ENCODE measurements around the gene SPRY2.
"Not testable (repeated sequence)": the region's sequence is repeated elsewhere in the genome, so short reads cannot be mapped to it uniquely, and the experiment has no call there.

Gene SPRY2

DNA sequence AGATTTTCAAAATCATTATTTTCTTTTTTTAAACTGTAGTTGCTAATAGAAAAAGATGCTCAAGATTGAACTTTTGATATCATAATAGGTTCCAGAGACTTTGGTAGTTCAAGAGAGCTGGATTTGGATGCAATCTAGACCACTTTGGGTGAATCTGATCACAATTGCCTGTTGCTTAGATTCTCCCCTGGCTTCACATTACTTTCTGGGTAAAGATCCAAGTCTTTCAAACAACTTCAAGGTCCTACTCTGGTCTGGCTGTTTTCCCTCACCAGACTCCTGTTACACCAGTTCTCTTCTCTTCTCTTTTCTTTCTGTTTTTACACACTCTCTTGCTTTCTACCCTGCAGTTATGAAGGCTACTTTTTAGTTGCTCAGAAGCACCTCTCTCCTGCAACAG is 7.4 kb upstream of the SPRY2 start:
- DNase-seq, result no peak

DNA sequence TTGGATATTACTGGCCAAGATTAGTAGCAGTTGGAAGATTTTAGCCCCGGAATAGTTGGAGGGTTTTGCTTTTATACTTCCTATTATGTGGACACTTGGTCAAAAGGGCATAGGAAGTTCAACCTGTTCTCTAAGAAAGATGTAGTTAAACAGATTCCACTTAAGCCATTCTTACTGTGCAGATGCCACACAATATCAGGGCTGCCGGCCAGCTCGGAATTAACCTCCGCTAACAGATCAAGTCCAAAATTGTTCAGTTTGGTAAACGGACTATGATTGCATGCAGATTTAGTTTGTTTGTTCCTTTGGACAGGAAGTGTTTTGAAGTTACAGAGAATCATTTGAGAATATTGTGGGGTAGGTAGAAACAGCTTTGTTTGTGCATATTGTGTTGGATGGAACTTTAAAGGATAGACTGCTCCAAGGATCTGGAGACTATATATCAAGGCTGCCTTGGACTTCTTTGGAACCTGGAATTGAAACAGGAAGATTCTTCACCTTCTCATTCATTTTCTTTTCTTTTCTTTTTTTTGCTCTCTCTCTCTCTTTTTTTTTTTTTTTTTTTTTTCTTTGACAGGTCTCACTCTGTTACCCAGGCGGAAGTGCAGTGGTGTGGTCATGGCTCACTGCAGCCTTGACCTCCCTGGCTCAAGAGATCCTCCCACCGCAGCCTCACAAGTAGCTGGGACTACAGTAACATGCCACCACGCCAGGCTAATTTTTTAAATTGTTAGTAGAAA is 5.0 kb upstream of the SPRY2 start:
- DNase-seq, result no peak

DNA sequence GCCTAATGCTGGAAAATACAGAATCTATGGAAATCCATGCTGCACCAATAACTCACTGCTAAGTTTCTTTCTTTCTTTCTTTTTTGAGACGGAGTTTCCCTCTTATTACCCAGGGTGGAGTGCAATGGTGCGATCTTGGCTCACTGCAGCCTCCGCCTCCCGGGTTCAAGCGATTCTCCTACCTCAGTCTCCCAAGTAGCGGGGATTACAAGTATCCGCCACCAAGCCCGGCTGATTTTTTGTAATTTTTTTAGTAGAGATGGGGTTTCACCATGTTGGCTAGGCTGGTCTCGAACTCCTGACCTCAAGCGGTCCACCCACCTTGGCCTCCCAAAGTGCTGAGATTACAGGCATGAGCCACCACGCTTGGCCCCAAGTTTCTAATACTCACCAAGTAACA is 3.1 kb upstream of the SPRY2 start:
- not testable (repeated sequence) for DNase-seq

DNA sequence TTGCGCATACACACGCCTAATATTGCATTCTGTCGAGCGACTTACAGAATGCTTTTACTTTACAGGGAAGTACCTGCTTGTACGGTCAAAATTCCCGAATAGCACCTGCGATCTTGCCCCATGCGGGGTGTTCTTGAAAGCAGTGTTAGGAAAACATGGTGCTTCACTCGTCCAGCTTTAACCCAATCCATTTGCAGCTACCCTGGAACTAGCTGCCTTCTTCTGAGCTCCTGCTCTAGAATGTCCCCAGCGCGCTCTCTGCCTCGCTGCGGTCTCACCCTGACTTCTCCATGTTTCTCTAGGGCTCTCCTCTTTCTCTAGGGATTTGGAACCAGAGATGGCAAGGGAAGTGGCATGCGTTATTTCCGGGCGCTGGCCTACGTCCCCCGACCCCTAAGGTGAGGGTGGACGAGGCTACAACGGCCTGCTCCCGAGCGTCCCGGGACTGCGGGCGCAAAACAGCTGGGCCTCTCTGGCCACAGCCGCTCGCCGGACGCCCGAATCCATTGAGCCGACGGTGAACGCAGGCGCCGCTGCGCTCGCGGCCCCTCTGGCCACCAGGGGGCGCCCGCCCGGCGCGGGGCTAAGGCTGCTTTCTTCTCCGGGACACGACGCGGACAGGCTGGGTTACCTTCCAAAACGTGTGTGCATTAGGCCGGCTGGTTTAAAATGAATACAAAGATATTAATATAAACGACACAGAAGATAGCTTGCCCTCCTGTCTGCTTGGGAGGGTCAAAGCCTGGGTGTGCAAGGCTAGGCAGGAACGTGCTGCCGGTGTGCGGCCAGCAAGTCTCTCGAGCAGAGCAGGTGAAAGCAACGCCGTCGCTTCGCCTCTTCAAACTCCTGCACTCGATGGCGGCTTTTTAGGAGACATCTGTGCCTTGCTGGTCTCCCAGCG is 1.8 kb upstream of the SPRY2 start:
- DNase-seq, result peak; percentile 58 to 89

DNA sequence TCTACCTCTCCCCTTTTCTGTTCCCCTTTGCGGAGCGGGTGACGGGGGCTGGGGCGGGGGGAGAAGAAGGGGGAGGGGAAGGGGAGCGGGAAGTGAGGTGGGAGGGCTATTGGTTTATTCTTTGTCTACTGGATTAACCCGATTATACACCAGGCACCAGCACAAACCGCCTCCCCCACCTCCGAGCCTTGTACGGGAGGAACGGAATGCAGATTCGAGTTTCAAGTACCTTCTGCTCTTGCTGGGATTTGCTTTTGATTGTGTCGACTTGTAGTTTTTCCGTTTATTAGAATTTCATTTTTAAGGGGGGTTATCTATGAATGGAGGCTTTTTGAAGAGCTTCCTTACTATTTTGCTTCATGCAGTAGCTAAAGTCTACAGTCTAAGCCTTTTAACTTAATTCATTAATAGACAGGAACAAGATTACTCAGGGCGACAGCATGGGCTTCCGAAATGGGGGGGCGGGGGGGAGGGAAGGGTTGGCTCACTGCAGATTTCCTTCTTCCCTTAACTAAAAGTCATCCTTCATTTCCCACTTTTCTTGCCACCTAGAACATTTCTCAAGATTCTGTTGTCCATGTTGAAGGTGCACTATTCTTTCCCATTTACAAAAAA is 937 bp upstream of the SPRY2 start:
- peak; percentile 8 to 18 for DNase-seq

DNA sequence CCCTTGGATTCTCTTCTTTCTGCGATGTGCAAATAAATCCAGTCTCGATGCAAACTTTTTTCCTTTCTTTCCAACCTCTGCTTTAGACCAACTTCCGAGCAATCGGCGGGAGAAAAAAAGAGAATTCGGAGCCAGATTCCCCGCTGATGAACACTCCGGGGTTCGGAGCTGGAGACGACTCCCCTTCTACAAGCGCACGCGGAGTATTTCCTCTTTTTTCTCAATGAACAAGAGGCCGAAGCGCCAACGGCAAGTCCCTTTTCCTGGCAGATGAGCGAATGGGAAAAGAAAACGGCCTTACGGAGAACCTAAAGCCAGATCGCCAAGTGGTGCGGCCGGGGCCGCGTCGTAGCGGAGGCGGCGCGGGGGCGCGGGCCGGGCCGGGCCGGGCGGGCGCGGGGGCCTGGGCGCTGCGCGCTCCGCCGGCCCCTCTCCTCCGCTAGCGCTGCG is 250 bp downstream of the SPRY2 start:
- DNase-seq, result peak; percentile 78 to 88

DNA sequence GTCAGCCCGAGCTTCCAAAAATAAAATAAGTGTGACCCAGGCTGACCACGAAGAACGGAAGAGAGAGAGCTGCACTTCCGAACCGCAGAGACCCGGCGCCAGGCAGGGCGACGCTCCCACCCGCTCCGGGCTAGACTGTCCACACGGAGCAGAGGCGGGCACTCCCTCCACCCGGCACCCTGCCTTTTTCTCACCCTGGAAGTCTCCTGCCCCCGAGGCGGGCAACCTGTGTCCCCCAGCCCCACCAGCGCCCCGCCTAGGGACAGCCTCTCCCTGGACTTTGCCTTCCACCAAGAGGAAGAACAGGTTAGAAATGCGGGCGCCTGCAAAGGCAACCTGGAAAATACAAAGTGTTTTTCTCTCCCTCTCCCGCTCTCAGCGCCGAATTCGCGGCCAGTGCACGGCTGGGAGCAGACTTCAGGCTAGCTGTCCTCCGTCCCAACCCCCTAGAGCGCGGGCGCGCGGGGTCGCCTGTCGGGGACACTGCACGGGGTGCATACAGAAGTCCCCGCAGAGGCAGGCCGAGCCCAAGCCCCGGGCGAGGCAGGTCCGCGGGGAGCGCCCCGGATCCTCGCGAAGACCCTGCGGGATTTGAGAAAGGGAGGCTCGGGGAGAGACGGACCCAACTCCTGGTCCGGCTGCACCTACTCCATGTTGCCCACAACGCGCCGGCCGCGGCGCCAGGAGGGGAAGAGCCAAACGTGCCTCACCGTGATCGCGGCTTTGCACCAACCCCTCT is 845 bp downstream of the SPRY2 start:
- peak; percentile 15 to 16 for DNase-seq

DNA sequence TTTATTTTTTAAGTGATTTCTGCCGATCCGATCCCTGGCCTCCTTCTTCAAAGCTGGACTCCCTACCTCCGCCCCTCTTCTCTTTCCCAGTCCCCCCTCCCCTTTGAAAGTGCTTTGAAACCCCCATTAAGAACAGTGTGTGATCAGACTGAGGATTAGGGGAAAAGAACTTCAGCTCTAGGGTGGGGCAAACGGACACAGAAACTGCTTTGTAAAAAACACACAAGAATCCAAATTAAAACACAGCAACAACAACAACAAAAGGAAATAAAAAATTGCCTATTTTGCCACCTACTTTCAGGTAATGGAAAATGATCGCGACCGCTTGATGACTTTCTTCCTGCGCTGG is 1.4 kb downstream of the SPRY2 start:
- no peak for DNase-seq

DNA sequence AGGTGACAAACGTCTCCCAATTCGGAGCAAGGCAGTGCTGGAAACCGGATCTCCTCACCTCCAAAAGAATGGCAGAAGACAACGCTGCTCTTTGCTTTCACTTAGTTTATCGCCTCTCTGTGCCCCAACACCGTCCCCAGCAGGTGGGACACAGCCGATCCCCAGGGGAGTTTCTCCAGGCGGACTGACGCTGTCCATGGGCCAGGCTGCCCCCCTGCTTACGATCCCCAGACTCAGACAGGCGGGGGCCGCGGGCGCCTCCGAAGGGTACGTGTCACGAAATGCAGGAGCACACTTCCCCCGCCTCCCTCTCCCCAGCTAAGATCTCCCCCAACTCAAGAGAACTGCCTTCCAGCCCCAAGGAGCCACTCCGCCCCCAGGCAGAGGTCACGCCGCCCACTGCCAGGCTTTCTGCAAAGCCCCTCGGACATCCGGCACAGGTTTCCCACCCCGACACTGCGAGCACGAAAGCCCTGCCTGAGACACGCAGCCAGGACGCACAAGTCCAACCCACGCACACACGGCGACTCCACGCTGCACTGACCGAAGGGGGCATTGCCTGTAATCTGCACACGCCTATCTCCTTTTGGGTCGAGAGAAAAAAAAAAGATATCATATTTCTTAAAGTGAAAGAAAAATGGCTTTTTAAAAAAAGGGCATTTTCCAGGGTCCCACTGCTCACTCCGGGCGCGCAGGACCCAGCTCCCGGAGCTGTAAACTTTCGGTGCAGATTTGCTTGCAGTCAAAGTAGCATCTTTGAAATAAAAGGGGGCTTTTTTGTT is 2.0 kb downstream of the SPRY2 start:
- DNase-seq, result peak; percentile 55 to 69

DNA sequence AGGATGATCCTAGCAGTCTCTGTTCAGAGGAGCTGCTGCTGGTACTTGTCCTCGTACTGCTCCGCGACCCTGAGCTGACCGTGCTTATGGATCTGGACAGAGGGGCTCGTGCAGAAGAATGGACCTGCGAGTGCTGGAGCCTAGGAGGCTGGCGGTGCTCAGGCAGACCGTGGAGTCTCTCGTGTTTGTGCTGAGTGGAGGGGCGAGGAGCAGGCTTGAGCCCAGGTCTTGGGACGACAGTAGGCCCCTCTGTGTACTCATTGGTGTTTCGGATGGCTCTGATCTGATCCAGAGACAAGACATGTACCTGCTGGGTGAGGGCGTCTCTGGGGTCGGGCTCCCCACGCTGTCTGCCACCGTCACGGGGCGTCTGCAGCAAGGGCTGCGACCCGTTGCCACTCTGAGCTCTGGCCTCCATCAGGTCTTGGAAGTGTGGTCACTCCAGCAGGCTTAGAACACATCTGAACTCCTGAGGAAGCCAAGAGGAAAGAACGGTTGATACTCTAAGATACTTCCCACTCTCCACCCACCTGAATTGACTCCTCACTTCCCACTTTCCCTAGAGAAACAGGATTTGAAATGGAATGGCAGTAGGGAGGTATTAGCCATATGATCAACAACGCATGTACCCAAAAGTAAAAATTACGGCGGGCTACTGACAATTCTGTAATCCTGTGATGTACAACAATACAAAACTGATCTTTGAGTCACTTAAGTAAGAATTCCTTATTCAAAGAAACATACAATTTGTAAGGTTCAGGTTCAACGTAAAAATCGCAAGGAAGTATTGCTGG is 3.4 kb downstream of the SPRY2 start:
- peak in 1 of 2 donors; percentile 37 for DNase-seq

DNA sequence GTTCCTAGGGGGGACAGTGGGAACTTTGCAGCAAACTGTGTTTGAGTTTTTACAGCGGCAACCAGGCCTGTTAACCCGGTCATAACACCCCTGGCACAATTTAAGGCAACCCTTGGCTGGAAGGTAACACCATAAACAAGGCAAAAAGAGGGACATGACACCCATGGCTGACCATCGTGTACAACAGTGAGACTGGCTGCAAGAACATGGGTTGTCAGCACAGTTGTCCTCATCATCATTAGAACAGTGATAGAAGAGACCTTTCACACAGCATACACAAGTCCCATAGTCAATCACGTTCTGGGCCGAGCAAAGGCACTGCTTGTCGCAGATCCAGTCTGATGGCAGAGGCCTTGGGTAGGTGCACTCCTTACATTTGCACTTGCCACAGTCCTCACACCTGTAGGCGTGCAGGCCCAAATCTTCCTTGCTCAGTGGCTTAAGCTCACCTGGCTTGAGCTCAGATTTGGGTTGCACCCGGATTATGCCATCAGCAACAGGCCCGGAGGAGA is 4.1 kb downstream of the SPRY2 start:
- DNase-seq, result no peak

DNA sequence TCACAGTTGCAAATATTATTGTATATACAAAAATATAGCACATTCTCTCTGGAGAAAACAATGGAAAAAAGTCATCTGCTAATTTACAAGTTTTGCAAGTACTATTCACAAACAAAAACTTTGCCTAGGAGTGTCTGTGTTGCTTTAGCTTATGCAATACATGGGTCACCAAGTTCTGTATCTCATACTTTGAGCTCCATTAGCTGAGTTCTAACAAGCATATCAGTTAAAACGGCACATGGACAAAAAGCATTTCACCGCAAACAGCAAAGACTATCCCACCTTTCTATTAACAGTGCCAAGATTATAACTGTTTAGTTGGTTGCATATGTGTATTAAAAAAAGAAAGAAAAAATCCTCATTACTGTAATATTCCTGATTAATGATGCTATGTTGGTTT is 4.6 kb downstream of the SPRY2 start:
- DNase-seq, result no peak

DNA sequence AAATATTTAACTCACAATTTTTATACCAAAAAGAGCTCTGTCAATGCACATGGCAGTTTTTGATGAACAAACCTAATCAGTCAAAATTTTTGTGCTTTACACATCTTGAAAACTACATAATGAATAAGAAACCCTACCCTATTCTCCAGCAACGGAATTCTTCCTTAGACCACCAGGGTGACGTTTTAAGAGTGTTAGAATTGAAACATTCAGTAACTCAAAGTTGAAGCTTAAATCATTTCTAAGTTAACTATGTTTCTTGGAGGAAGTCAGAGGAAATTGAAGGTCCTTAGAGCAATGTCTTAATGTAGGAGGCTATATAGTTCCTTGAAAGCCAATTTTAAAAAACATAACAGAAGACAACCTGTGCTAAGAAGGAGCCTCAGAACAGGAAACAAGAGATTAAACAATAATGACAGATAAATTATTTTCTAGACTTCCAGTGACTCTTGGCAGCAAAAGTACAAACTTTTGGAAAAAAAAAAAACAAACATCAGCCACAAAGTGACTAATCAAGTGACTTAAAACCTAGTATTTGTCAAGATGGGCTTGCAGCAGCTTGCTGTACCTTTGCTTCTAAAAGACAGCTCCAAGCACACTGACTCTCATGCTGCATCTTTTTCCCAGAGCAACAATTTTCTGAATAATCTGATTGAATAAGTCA is 6.2 kb downstream of the SPRY2 start:
- no peak for DNase-seq

DNA sequence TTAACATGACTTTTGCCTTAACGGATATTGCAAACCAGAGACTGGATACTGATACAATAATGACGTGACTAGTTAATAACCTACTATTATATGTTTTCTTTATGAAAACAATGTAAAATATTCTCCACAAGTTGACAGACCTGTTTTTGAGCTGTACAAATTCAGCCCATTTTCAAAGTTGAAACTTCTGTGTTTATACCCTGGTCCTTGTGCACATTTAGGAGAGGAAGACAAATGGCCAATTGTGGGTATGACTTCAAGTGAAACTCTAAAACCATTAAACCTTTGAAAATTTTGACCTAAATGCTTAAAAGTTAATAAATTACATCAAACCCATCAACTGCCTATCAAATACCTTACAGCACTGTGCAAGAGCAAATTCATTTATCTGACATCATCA is 8.9 kb downstream of the SPRY2 start:
- no peak for DNase-seq

DNA sequence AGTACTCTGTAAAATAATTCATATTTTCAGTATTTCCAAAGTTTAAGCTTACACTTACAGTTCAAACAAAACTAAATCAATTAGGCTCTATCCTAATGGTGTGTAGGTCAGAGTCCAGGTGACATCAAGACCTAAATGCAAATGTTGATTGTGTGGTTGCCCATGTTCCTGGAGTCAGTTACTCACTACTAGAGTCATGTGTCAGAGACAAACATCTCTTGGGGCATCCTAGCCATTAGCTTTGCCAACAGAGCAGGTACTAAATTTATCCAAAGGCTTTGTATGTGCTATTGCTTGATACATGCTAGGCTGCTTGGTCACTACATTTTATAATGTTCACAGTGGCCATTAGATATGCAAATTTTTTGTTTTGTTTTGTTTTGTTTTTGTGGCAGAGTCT is 11.7 kb downstream of the SPRY2 start:
- DNase-seq, result no peak

DNA sequence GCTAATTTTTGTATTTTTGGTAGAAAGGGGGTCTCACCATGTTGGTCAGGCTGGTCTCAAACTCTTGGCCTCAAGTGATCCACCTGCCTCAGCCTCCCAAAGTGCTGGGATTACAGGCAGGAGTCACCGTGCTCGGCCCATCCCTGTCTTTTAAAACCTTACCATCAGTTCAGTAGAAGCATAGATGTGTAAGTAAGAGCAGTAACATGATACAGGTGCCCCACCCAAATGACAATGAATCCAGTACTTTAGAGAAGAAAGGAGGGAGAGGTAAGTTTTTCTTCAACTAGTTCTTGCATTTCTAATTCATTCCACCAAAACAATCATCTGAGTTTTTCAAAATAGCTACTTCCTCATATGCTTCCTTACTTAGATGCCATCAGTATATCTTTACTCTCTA is 21.9 kb downstream of the SPRY2 start:
- no peak for DNase-seq

DNA sequence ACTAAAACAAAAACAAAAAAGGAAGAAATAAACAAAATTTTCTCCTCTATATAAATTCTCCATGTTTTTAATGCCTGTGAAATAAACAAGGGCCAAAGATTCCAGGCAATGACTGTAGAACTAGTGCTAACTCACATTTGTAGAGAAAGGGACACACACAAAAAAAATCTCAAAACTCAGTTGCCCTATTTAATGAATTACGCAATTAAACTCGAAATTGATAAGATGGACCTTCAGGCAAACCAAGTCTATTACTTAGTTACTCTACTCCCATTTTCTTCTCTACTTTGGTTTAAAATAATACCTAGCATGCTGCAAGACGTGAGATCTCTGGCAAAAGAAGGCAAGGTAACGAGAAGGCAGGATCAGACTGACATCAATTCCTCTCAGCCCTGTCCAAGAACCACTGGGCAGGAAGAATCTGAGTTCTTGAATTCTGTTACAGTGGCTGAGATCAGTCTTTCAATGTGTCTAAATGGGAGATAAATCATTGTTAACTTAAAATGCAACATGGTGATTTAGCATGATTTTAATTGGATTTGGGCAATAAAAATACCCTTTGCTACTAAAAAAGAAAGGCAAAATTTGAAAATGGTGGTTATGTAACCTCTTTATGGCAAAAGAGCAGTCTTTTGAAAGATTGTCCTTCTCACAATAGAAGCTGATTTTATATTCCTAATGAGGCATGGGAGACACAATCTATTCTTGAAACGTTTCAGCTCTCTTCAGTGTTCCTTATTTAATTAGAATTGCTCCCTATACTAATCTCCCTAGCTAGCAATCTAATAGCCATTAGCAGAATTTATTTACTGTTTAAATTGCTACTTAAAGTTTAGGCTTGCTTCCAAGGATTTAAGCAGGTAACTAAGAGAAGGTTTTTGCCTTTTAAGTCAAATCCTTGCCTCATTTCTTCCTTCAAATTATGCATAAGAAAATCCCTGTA is 25.9 kb downstream of the SPRY2 start:
- no peak for DNase-seq

DNA sequence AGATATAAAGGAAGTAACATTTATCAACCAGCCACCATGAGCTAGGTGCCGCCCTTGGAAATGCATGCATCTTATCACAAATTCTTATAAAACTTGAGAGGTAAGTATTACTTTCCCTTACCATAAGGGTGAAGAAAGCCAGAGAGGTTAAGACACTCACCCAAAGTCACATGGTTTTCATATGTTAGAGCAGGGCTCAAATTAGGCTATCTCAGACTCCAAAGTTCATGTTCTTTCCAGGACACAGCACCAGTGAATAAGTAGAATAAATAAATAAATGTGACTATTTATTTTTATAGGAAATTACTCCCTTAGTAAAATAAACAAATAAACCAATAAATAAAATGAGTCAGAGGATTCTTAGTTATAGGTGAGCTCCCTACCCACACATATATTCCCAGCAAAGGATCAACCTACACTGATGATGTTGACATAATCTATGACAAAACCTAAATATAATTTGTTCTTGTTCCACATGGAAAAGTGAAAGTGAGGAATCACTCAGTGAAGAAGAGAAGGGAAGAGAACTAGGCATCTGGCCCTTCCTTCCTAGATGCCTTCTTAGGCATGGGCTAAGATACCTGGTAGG is 27.2 kb downstream of the SPRY2 start:
- DNase-seq, result no peak

DNA sequence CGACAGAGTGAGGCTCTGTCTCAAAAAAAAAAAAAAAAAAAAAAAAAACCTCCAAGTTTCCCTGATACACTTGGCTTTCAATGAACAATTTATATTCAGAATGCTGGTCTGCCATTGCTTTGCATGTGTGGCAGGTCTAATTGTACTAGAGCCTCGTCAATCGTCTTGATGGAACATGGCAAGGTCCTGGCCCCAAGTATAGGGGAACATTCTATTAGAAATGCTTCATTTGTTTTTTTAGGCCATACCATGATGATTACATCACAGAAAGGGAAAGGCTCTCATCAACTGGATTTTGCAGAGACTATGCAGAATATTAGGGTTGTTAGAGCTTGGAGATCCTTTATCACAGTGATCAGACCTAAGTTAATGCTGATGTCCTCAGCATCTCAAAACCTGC is 28.0 kb downstream of the SPRY2 start:
- no peak for DNase-seq

Data from inflammatory macrophage treated with lipopolysaccharide for 1 hour (primary cell).